ENCODE data around the gene HDDC3. TPM values are rescaled to one million over a fixed set of nuclear protein-coding genes. Genes with fewer than 3 reads are reported as not detected.

HDDC3 gene
- total RNA-seq, 2 donors from 2014 or later: 13.5 to 29.6 TPM

DNA sequence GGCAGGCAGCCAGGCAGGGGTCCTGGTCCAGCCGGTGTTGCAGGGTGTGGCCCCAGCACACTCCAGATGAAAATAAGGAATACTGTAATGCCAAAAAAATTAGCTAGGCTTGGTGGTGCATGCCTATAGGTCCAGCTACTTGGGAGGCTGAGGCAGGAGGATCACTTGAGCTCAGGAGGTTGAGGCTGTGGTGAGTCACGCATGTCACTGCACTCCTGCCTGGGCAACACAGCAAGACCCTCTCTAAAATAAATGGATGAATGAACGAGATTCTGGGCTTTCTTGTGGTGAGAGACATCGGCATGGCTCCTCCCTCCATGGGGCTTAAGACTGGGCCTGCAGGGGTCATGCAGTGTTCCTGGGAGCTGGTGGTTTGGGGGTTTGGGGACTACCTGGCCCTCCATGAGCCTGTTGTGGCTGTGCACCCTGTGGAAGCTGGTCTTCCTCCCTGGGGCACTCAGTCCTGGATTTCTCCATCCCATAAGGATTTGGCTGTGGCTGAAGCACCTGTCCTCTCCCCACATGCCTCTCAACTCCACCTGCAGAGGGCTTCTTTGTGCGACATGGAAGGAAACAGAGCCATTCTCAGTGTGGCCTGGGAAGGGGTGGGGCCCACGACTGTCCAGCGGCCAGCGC, 14.7 kb upstream of the HDDC3 start:
- Histone ChIP-seq H3K27me3 (no peaks in the 10 kb centered on the region), H3K9me3 (no peaks in the 10 kb centered on the region), H3K27ac (no peak overlapping the region), H3K4me3 (no peak overlapping the region), H3K36me3 (peaks cover 26% of the 10 kb centered on the region), H3K9ac (ENCODE audit: low read depth in 2 of 2, low read length in 2 of 2) (no peak overlapping the region), H3K4me1 (peaks cover 5% of the 10 kb centered on the region)
- no peak for DNase-seq
- TF ChIP-seq, protein P1, sequence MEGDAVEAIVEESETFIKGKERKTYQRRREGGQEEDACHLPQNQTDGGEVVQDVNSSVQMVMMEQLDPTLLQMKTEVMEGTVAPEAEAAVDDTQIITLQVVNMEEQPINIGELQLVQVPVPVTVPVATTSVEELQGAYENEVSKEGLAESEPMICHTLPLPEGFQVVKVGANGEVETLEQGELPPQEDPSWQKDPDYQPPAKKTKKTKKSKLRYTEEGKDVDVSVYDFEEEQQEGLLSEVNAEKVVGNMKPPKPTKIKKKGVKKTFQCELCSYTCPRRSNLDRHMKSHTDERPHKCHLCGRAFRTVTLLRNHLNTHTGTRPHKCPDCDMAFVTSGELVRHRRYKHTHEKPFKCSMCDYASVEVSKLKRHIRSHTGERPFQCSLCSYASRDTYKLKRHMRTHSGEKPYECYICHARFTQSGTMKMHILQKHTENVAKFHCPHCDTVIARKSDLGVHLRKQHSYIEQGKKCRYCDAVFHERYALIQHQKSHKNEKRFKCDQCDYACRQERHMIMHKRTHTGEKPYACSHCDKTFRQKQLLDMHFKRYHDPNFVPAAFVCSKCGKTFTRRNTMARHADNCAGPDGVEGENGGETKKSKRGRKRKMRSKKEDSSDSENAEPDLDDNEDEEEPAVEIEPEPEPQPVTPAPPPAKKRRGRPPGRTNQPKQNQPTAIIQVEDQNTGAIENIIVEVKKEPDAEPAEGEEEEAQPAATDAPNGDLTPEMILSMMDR (IDR thresholded peaks at IDR 0.05): no peak
- intact Hi-C loops (cut with DNase I): no loop called here

DNA sequence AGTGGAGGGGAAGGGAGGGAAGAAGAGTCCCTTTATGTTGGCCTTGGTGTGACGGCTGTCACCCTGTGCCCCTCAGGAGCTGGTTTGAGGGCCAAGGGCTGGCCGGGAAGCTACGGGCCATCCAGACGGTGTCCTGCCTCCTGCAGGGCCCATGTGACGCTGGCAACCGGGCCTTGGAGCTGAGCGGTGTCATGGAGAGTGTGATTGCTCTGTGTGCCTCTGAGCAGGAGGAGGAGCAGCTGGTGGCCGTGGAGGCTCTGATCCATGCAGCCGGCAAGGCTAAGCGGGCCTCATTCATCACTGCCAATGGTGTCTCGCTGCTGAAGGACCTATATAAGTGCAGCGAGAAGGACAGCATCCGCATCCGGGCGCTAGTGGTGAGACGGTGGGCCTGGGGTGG, 14.2 kb upstream of the HDDC3 start:
- Histone ChIP-seq H3K4me1 (peaks cover 5% of the 10 kb centered on the region), H3K4me3 (no peak overlapping the region), H3K27ac (no peak overlapping the region), H3K9me3 (no peaks in the 10 kb centered on the region), H3K9ac (ENCODE audit: low read depth in 2 of 2, low read length in 2 of 2) (no peak overlapping the region), H3K27me3 (no peaks in the 10 kb centered on the region), H3K36me3 (peaks cover 26% of the 10 kb centered on the region)
- TF ChIP-seq, protein P1 (IDR thresholded peaks at IDR 0.05): no peak
- intact Hi-C loops (cut with DNase I): no loop called here
- DNase-seq: no peak

DNA sequence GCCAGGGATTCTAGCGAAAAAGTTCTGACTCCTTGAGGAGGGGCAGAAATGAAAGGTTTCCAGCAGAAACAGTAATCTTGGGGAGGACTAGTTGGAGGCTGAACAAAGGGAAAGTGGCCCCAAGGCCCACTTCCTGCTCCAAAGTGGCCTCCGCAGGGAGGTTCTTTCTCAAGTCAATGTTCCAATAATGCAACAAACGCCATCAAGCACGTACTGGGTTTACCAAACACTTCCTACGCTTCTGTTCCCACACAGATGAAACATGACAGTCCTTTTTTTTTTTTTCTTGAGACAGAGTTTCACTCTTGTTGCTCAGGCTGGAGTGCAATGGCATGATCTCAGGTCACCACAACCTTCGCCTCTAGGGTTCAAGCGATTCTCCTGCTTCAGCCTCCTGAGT, 12.7 kb upstream of the HDDC3 start:
- intact Hi-C loops (cut with DNase I): no loop called here
- Histone ChIP-seq H3K36me3 (peaks cover 35% of the 10 kb centered on the region), H3K4me1 (peaks cover 5% of the 10 kb centered on the region), H3K27me3 (no peaks in the 10 kb centered on the region), H3K27ac (no peak overlapping the region), H3K9ac (ENCODE audit: low read depth in 2 of 2, low read length in 2 of 2) (no peak overlapping the region), H3K4me3 (no peak overlapping the region), H3K9me3 (no peaks in the 10 kb centered on the region)
- DNase-seq: no peak
- TF ChIP-seq, protein P1 (IDR thresholded peaks at IDR 0.05): no peak

DNA sequence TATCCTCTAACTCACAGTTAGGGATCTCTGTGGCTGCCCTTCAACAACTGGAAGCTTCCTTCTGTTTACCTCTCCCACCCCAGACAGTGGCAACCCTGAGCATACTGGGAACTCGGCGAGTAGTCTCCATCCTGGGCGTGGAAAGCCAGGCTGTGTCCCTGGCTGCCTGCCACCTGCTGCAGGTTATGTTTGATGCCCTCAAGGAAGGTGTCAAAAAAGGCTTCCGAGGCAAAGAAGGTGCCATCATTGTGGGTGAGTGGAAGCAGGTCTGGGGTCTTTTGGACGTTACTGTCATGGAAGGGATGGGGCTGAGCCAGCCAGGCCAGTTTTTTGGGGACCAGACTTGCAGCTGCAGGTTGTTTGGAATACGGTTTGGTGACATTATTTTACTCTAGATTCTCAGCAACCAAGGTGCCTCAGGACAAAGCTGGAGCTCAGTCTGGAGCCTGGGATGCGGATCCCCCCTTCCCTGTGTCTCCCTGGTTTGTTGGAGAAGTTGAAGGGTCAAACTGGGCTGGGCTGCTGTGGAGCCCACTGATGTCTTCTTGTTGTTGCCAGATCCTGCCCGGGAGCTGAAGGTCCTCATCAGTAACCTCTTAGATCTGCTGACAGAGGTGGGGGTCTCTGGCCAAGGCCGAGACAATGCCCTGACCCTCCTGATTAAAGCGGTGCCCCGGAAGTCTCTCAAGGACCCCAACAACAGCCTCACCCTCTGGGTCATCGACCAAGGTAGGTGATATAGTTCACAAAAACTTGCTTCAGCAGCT, 10.2 kb upstream of the HDDC3 start:
- TF ChIP-seq, protein P1 (IDR thresholded peaks at IDR 0.05): no peak
- no peaks in the 10 kb centered on the region for H3K4me1 ChIP-seq
- no peaks in the 10 kb centered on the region for H3K9me3 ChIP-seq
- DNase-seq: no peak
- H3K9ac ChIP-seq (ENCODE audit: low read depth in 2 of 2, low read length in 2 of 2): no peak overlapping the region
- no peak overlapping the region for H3K27ac ChIP-seq
- intact Hi-C loops (cut with DNase I): no loop called here
- H3K36me3 ChIP-seq: peaks cover 36% of the 10 kb centered on the region
- no peaks in the 10 kb centered on the region for H3K27me3 ChIP-seq
- H3K4me3 ChIP-seq: no peak overlapping the region

DNA sequence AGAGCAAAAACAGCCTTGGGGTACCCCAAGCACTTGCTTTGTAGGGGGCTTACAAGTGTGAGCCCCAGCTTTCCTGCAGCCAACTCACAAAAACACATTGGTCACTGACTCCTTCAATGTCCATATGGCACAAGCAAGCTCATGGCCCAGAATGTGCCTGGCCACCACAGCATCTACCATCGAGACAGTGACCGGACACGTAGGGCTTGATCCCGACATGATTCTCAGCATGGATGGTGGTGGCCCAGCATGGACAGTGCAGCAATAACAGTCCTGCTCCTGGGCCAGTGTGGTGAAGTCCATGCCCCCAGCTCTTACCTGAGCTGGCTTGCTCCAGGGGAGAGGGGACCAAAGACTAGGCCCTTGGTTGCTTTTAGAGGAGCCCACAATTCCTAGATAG, 8.7 kb upstream of the HDDC3 start:
- no peak overlapping the region for H3K9ac ChIP-seq (ENCODE audit: low read depth in 2 of 2, low read length in 2 of 2)
- TF ChIP-seq, protein P1 (IDR thresholded peaks at IDR 0.05): no peak
- DNase-seq: no peak
- no peak overlapping the region for H3K4me3 ChIP-seq
- H3K27me3 ChIP-seq: no peaks in the 10 kb centered on the region
- intact Hi-C loops (cut with DNase I): no loop called here
- H3K9me3 ChIP-seq: no peaks in the 10 kb centered on the region
- peaks cover 29% of the 10 kb centered on the region for H3K36me3 ChIP-seq
- H3K27ac ChIP-seq: no peak overlapping the region
- peaks cover 5% of the 10 kb centered on the region for H3K4me1 ChIP-seq
